Caco-2 (cell line): ENCODE data around the gene RNH1. TPM values are rescaled to one million over a fixed set of nuclear protein-coding genes. Genes with fewer than 3 reads are reported as not detected.
A peak's percentile ranks its signal among the peaks of the same experiment; 100 is the strongest.

ENCODE experiments used
- BruUV-seq: library from RNA; stranded (reverse); fragments of 400-500 nt; replicated peaks from 2 replicates; lab custom pipeline; 2021; lab: Mats Ljungman, UMichigan
- CTCF ChIA-PET: fragments of 300-600 bp; sonication (Branson Sonifier 250); formaldehyde crosslinking; loops from one replicate; lab custom pipeline; 2022; ENCODE audit warnings: antibody characterized with exemption; lab: Charles Lee
- POLR2A ChIA-PET: fragments of 300-600 bp; sonication (Branson Sonifier 250); formaldehyde crosslinking; loops from one replicate; lab custom pipeline; 2022; ENCODE audit warnings: antibody characterized with exemption; lab: Charles Lee
- DNase-seq, 2 experiments: peaks; one replicate each; pipeline versions ENCODE4 v3.0.0 to v3.0.0-alpha.2; 2020 to 2022
- H3K27me3 ChIP-seq: replicated peaks from 2 replicates; pipeline ENCODE4 v1.6.0; 2011; ENCODE audit warnings: low read length; ENCODE audit not compliant: control insufficient read depth, insufficient read depth
- H3K36me3 ChIP-seq: 2 replicates; pipeline ENCODE4 v1.5.1; 2011; ENCODE audit warnings: low read length; ENCODE audit not compliant: control insufficient read depth, insufficient read depth
- H3K4me1 ChIP-seq: fragments of 250-450 bp; sonication (Bioruptor Pico); 2 replicates; pipeline ENCODE4 v1.5.1; 2020; ENCODE audit warnings: mild to moderate bottlenecking
- H3K4me3 ChIP-seq: 2 replicates; pipeline ENCODE4 v1.5.1; 2011; ENCODE audit warnings: low read depth, mild to moderate bottlenecking, control low read depth, low read length
- H3K9me3 ChIP-seq: fragments of 250-450 bp; sonication (Bioruptor Pico); 2 replicates; pipeline ENCODE4 v1.5.1; 2020; ENCODE audit warnings: mild to moderate bottlenecking, moderate library complexity
- H3K27ac Mint-ChIP-seq: one replicate; pipeline ENCODE4 v1.8.0; 2022; ENCODE audit warnings: mixed read lengths; ENCODE audit not compliant: unreplicated experiment
- H3K27me3 Mint-ChIP-seq: one replicate; pipeline ENCODE4 v1.8.0; 2022; ENCODE audit warnings: mixed read lengths; ENCODE audit not compliant: insufficient read depth, unreplicated experiment
- H3K36me3 Mint-ChIP-seq: one replicate; pipeline ENCODE4 v1.8.0; 2022; ENCODE audit warnings: mild to moderate bottlenecking, mixed read lengths; ENCODE audit not compliant: insufficient read depth, unreplicated experiment
- H3K4me1 Mint-ChIP-seq: one replicate; pipeline ENCODE4 v1.8.0; 2022; ENCODE audit warnings: low read depth, mixed read lengths; ENCODE audit not compliant: unreplicated experiment
- H3K4me3 Mint-ChIP-seq: one replicate; pipeline ENCODE4 v1.8.0; 2022; ENCODE audit warnings: mild to moderate bottlenecking, moderate library complexity, mixed read lengths; ENCODE audit not compliant: unreplicated experiment
- H3K9me3 Mint-ChIP-seq: one replicate; pipeline ENCODE4 v1.8.0; 2022; ENCODE audit warnings: mixed read lengths; ENCODE audit not compliant: unreplicated experiment
- CTCF ChIP-seq, 2 experiments: fragments of 200-600 bp in 1 of 2; IDR thresholded peaks; 1 replicate in 1 of 2; 2 replicates in 1 of 2; pipeline versions ENCODE4 v1.5.1 to v1.8.0; 2011 to 2022; ENCODE audit warnings: antibody characterized with exemption in 1 of 2, control low read depth in 1 of 2, inconsistent platforms in 1 of 2, low read depth in 1 of 2, low read length in 1 of 2, mild to moderate bottlenecking in 1 of 2, moderate library complexity in 1 of 2; ENCODE audit not compliant: insufficient read depth in 1 of 2, severe bottlenecking in 1 of 2, unreplicated experiment in 1 of 2
- intact Hi-C: fragments of 100-400 bp; cut with micrococcal nuclease; formaldehyde crosslinking; loops from one replicate; pipeline ENCODE4 v1.10.0; 2022; ENCODE audit not compliant: unreplicated experiment
- total RNA-seq: library from RNA; stranded (reverse); gene quantifications from 2 replicates; pipeline ENCODE4 v1.2.3, GENCODE V29; 2022

RNH1 gene
- total RNA-seq, 1 experiment from 2014 or later = 136 TPM

- Mint-ChIP-seq H3K4me1 (no peaks in the 10 kb centered on the region), H3K4me3 (no peak overlapping the region), H3K36me3 (peaks cover 49% of the 10 kb centered on the region), H3K27ac (no peak overlapping the region), H3K9me3 (no peaks in the 10 kb centered on the region), H3K27me3 (no peaks in the 10 kb centered on the region)
- CTCF ChIA-PET = no interaction called here
- BruUV-seq = no TSS peak
- Histone ChIP-seq H3K4me3 (no peak overlapping the region), H3K9me3 (no peaks in the 10 kb centered on the region), H3K4me1 (no peaks in the 10 kb centered on the region), H3K27me3 (no peaks in the 10 kb centered on the region), H3K36me3 (peaks cover 3% of the 10 kb centered on the region)
- no peak for TF ChIP-seq CTCF (IDR thresholded peaks at IDR 0.05; ENCODE audit: insufficient read depth in 1 of 2, low read depth in 1 of 2, low read length in 1 of 2, severe bottlenecking in 1 of 2, unreplicated experiment in 1 of 2)
- DNase-seq = peak in 1 of 2 experiments; percentile 34
- intact Hi-C loops = no loop called here
- POLR2A ChIA-PET = no interaction called here
These were observed 25.0 kb upstream of the RNH1 start for GRCh38 chr11:531919-532526.

GRCh38 chr11:530960-531831 lies 24.2 kb upstream of the RNH1 start:
- Histone ChIP-seq H3K4me3 (no peak overlapping the region), H3K4me1 (no peaks in the 10 kb centered on the region), H3K36me3 (peaks cover 3% of the 10 kb centered on the region), H3K27me3 (no peaks in the 10 kb centered on the region), H3K9me3 (no peaks in the 10 kb centered on the region)
- H3K4me3 Mint-ChIP-seq = no peak overlapping the region
- H3K9me3 Mint-ChIP-seq = no peaks in the 10 kb centered on the region
- no peak overlapping the region for H3K27ac Mint-ChIP-seq
- DNase-seq = no peak
- POLR2A ChIA-PET = no interaction called here
- intact Hi-C loops = no loop called here
- no TSS peak for BruUV-seq
- H3K27me3 Mint-ChIP-seq = no peaks in the 10 kb centered on the region
- peaks cover 41% of the 10 kb centered on the region for H3K36me3 Mint-ChIP-seq
- TF ChIP-seq CTCF (IDR thresholded peaks at IDR 0.05; ENCODE audit: insufficient read depth in 1 of 2, low read depth in 1 of 2, low read length in 1 of 2, severe bottlenecking in 1 of 2, unreplicated experiment in 1 of 2) = no peak
- CTCF ChIA-PET = no interaction called here
- no peaks in the 10 kb centered on the region for H3K4me1 Mint-ChIP-seq

GRCh38 chr11:529728-530411 lies 22.8 kb upstream of the RNH1 start:
- no peak for DNase-seq
- ChIA-PET POLR2A (interaction anchor here (0.6 kb wide), 1 partner anchor 13 kb away, joined by 4 read pairs; no protein-coding TSS in a partner anchor), CTCF (no interaction called here)
- H3K4me3 ChIP-seq = no peak overlapping the region
- intact Hi-C loops = no loop called here
- H3K4me1 Mint-ChIP-seq = no peaks in the 10 kb centered on the region
- no peaks in the 10 kb centered on the region for H3K4me1 ChIP-seq
- H3K27me3 Mint-ChIP-seq = no peaks in the 10 kb centered on the region
- H3K27me3 ChIP-seq = no peaks in the 10 kb centered on the region
- no peak overlapping the region for H3K4me3 Mint-ChIP-seq
- H3K36me3 ChIP-seq = peaks cover 3% of the 10 kb centered on the region
- H3K36me3 Mint-ChIP-seq = peaks cover 39% of the 10 kb centered on the region
- BruUV-seq = no TSS peak
- no peaks in the 10 kb centered on the region for H3K9me3 Mint-ChIP-seq
- H3K27ac Mint-ChIP-seq = no peak overlapping the region
- TF ChIP-seq CTCF (IDR thresholded peaks at IDR 0.05; ENCODE audit: insufficient read depth in 1 of 2, low read depth in 1 of 2, low read length in 1 of 2, severe bottlenecking in 1 of 2, unreplicated experiment in 1 of 2) = no peak
- no peaks in the 10 kb centered on the region for H3K9me3 ChIP-seq
